Measurements from ENCODE around the gene SPDEF. TPM values are rescaled to one million over a fixed set of nuclear protein-coding genes. Genes with fewer than 3 reads are reported as not detected.

The SPDEF gene
- polyA plus RNA-seq, 6 donors from 2014 or later: not detected

- peak overlapping the region in 4 of 8 donors; percentile 47 to 79 (median 63) for H3K4me3 Mint-ChIP-seq
- ATAC-seq (ENCODE audit: low read depth in 2 of 2): no peak
- H3K9me3 Mint-ChIP-seq: peaks cover 0 to 2% (median 0%) of the 10 kb centered on the region in 7 donors
- no peaks in the 10 kb centered on the region for H3K36me3 Mint-ChIP-seq
- H3K4me1 Mint-ChIP-seq: peaks cover 0 to 7% (median 5%) of the 10 kb centered on the region in 3 donors
- no peaks in the 10 kb centered on the region for H3K27me3 Mint-ChIP-seq
- H3K27ac Mint-ChIP-seq: peak overlapping the region in 2 of 6 donors; percentile 44 to 80
- DNase-seq: no peak
These were observed 23.9 kb downstream of the SPDEF start for GRCh38 chr6:34532230-34532629.

GRCh38 chr6:34531580-34532201, 24.4 kb downstream of the SPDEF start:
- DNase-seq: peak; percentile 71
- Mint-ChIP-seq H3K27ac (peak overlapping the region in 1 of 6 donors; percentile 80), H3K27me3 (no peaks in the 10 kb centered on the region), H3K4me1 (peaks cover 0 to 8% (median 7%) of the 10 kb centered on the region in 3 donors), H3K9me3 (peaks cover 0 to 2% (median 0%) of the 10 kb centered on the region in 7 donors), H3K4me3 (peak overlapping the region in 5 of 8 donors; percentile 3 to 79 (median 54)), H3K36me3 (no peaks in the 10 kb centered on the region)
- peak in 1 of 2 donors; percentile 13 for ATAC-seq (ENCODE audit: low read depth in 2 of 2)

DNA sequence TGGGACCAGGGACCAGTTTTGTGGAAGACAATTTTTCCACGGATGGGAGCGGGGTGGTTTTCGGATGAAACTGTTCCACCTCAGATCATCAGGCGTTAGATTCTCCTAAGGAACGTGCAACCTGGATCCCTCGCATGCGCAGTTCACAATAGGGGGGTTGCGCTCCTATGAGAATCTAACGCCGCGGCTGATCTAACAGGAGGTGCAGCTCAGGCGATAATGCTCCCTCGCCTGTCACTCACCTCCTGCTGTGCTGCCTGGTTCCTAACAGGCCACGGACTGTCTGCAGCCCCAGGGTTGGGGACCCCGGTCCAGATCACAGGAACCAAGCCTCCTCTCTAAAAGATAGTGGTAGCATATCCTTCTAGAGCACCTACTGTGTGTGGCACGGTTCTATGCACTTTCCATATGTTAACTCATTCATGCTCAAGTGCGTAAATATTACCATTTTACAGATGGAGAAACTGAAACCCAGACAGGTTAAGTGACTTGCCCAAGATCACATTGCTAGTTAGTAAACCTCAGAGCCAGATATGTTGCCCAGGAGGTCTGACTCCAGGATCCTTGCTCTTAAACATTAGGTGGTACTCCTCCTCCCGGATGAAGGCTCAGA, 25.3 kb downstream of the SPDEF start:
- peaks cover 0 to 8% (median 7%) of the 10 kb centered on the region in 3 donors for H3K4me1 Mint-ChIP-seq
- no peaks in the 10 kb centered on the region for H3K27me3 Mint-ChIP-seq
- H3K9me3 Mint-ChIP-seq: peaks cover 0 to 2% (median 0%) of the 10 kb centered on the region in 7 donors
- DNase-seq (no peak), ATAC-seq (ENCODE audit: low read depth in 2 of 2) (no peak)
- H3K4me3 Mint-ChIP-seq: peak overlapping the region in 2 of 8 donors; percentile 15 to 72
- no peaks in the 10 kb centered on the region for H3K36me3 Mint-ChIP-seq
- H3K27ac Mint-ChIP-seq: peak overlapping the region in 1 of 6 donors; percentile 70

- no peaks in the 10 kb centered on the region for H3K27me3 Mint-ChIP-seq
- peaks cover 0 to 8% (median 7%) of the 10 kb centered on the region in 3 donors for H3K4me1 Mint-ChIP-seq
- peak overlapping the region in 1 of 6 donors; percentile 47 for H3K27ac Mint-ChIP-seq
- ATAC-seq (ENCODE audit: low read depth in 2 of 2) (no peak), DNase-seq (no peak)
- H3K9me3 Mint-ChIP-seq: peaks cover 0 to 2% (median 0%) of the 10 kb centered on the region in 7 donors
- H3K36me3 Mint-ChIP-seq: no peaks in the 10 kb centered on the region
- peak overlapping the region in 1 of 8 donors; percentile 39 for H3K4me3 Mint-ChIP-seq
These were observed 26.3 kb downstream of the SPDEF start for GRCh38 chr6:34529665-34530327.

- H3K27ac Mint-ChIP-seq: peak overlapping the region in 1 of 6 donors; percentile 91
- peak overlapping the region in 1 of 8 donors; percentile 39 for H3K4me3 Mint-ChIP-seq
- peaks cover 0 to 8% (median 7%) of the 10 kb centered on the region in 3 donors for H3K4me1 Mint-ChIP-seq
- H3K36me3 Mint-ChIP-seq: no peaks in the 10 kb centered on the region
- H3K27me3 Mint-ChIP-seq: no peaks in the 10 kb centered on the region
- ATAC-seq (ENCODE audit: low read depth in 2 of 2) (no peak), DNase-seq (no peak)
- H3K9me3 Mint-ChIP-seq: peaks cover 0 to 2% (median 0%) of the 10 kb centered on the region in 7 donors
These were observed 27.0 kb downstream of the SPDEF start for GRCh38 chr6:34528996-34529664.

DNA sequence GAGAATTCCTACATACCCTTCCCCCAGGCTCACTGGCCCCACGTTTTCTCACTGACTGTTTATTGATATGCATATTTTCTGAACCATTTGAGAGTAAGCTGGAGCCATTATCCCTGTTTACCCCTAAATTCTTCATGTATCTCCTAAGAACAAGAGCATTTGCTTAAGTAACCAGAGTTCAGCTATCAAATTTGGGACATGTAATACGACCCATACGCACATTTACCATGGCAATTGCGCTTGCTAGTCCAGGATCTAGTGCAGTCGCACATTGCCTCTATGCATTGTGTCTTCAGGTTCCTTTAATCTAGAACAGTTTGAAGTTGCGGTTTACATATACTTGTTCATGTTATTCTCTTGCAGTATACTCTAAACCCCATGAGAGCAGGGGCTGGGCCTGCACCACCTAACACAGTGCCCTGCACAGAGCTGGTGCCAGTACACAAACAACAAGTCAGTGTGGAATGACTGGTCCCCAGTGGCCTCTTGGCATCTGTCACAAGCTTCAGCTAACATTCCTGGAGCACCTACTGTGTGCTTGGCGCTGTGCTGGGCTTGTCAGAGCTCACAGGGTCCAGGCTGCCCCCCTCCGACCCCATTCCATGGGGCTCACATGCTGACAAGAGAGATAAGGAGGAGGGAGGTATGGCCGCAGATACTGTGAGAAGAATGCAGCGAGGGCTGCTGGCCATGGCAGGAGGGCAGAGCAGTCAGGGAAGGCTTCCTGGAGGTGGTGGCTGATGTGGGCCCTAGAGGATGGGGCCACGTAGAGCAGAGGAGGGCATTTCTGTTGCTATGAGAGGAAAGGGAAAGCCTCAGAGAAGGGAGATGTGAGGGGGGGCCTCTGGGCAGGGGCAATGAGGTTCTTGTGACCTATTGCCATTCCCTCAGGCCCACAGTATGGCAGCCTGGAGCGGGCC, 28.1 kb downstream of the SPDEF start:
- H3K4me1 Mint-ChIP-seq: peaks cover 0 to 8% (median 7%) of the 10 kb centered on the region in 3 donors
- H3K4me3 Mint-ChIP-seq: peak overlapping the region; percentile 2 to 84 (median 63)
- peak overlapping the region in 5 of 6 donors; percentile 35 to 94 (median 92) for H3K27ac Mint-ChIP-seq
- H3K27me3 Mint-ChIP-seq: no peaks in the 10 kb centered on the region
- no peak for ATAC-seq (ENCODE audit: low read depth in 2 of 2)
- H3K9me3 Mint-ChIP-seq: peaks cover 0 to 2% (median 0%) of the 10 kb centered on the region in 7 donors
- H3K36me3 Mint-ChIP-seq: no peaks in the 10 kb centered on the region
- no peak for DNase-seq

DNA sequence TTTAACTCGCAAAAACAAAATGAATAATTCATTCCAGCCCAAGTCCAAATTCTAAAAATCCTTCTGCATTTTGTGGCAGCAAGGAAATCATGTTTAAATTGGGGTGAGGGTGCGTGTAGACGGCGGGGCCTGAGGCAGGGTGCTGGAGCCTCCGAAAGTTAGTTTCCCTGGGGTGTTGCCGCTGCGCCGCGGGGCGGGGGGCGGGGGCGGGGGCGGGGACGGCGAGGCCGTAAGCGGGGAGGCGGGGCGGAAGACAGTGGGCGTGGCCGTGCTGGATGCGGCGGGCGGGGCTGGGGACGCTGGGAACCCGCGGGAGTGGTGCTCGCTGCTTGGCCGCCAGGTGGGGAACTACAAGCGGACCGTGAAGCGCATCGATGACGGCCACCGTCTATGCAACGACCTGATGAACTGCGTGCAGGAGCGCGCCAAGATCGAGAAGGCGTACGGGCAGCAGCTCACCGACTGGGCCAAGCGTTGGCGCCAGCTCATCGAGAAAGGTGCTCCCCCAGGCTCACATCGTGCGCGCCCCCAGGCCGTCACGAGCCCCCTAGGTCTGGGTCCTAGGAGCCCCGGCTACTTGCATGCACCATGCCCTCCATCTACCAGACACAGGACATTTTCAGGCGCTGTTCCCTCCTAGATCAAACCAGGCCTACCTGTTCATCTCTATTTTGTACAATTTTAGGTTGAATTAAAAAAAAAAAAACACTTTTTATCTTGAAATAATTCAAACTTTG, 29.0 kb downstream of the SPDEF start:
- H3K36me3 Mint-ChIP-seq: no peaks in the 10 kb centered on the region
- H3K27ac Mint-ChIP-seq: peak overlapping the region; percentile 59 to 94 (median 84)
- H3K9me3 Mint-ChIP-seq: peaks cover 0 to 2% (median 0%) of the 10 kb centered on the region in 7 donors
- peak overlapping the region; percentile 7 to 84 (median 70) for H3K4me3 Mint-ChIP-seq
- H3K4me1 Mint-ChIP-seq: peaks cover 0 to 8% (median 7%) of the 10 kb centered on the region in 3 donors
- DNase-seq (peak; percentile 92), ATAC-seq (ENCODE audit: low read depth in 2 of 2) (peak; percentile 96 to 98)
- H3K27me3 Mint-ChIP-seq: no peaks in the 10 kb centered on the region

DNA sequence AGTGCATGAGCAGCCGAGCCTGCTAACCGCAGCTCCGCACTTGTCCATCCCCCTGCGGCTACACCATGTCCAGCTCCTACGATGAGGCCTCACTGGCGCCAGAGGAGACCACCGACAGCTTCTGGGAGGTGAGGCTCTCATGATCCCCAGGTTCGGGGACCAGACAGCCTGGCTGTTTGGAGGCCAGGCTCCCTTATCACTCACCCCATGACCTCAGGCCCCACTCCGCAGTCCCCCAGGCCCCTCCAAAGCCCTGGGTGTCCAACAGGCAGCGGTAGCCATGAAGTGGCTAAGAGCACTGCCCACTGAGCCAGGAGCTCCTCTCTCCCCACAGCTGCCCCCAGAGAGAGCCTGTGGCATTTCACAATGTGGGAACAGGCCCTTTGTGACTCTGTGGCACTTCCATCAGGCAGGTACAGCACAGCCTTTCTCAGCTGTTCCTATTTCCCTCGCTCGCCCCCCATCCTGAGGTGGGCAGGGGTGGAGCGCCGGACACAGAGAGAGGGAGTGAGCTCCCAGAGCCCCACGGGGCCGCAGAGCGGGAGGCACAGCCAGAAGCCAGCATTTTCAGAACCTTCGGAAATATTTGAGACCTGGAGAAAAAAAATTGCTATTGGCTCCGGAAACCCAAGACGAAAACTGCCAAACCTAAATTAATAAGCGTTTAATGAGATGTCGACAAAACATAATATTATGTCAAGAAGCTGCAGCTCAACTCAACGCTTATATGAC, 29.7 kb downstream of the SPDEF start:
- Mint-ChIP-seq H3K27me3 (no peaks in the 10 kb centered on the region), H3K4me3 (peak overlapping the region in 5 of 8 donors; percentile 41 to 68 (median 63)), H3K27ac (peak overlapping the region in 2 of 6 donors; percentile 18 to 27), H3K9me3 (no peaks in the 10 kb centered on the region), H3K4me1 (peaks cover 4 to 15% (median 12%) of the 10 kb centered on the region in 3 donors), H3K36me3 (no peaks in the 10 kb centered on the region)
- no peak for DNase-seq
- ATAC-seq (ENCODE audit: low read depth in 2 of 2): no peak

DNA sequence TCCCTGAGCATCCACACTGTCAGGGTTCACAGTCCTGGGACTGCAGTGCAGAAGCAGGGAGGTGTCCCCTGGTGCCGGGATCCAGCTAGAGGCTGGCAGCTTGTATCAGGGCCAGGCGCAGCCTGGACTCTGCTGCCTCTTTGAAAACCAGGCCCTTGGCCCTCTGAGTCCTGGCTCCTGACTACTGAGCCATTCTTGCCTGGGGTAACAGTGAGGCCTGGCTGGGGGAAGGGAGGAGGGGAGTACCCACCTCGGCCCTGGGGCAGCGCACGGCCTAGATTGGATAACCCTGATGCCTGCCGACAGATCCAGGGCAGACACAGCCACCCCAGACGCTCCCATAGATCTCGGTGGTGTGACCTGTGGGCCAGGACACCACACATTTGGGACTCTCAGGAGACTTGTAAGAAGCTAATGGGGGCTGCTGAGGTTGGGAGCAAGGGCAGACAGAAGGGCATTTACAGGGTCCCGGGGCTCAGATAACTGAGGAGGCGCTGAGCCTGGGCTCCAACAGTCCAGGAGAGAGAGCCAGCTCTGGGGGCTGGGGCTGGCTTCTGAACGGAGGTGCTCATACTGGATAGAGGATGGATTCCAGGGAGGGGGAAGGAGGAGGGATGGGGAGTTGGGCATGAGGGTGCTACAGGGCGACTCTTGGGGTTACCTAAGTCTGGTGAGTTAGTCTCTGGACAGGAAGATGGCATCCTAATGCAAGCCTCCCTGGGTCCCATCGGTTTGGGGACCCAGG, 30.5 kb downstream of the SPDEF start:
- H3K27ac Mint-ChIP-seq: no peak overlapping the region
- no peaks in the 10 kb centered on the region for H3K9me3 Mint-ChIP-seq
- DNase-seq: no peak
- H3K27me3 Mint-ChIP-seq: no peaks in the 10 kb centered on the region
- no peak for ATAC-seq (ENCODE audit: low read depth in 2 of 2)
- peaks cover 10 to 17% (median 12%) of the 10 kb centered on the region in 3 donors for H3K4me1 Mint-ChIP-seq
- no peaks in the 10 kb centered on the region for H3K36me3 Mint-ChIP-seq
- peak overlapping the region in 3 of 8 donors; percentile 9 to 86 (median 34) for H3K4me3 Mint-ChIP-seq

DNA sequence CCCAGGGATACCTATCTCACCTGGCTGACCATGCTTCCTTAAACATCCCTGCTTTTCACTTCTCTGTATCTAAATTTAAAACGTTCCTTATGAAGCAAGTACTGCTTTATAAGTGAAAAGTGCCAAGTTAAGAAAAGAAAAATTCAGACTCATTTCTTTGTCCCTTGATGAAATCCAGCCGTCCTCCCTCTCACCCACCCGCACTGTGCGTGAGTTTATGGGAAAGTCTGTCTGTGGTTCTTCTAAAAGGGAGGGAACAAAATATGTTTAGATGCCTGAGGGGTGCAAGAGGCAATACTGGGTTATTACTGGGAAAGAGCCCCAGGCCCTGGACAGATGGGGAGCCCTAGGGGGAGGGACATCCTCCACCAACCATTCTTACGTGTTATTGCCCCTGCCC, 31.2 kb downstream of the SPDEF start:
- ATAC-seq (ENCODE audit: low read depth in 2 of 2): no peak
- Mint-ChIP-seq H3K27ac (peak overlapping the region in 1 of 6 donors; percentile 88), H3K9me3 (no peaks in the 10 kb centered on the region), H3K4me3 (no peak overlapping the region), H3K4me1 (peaks cover 10 to 17% (median 12%) of the 10 kb centered on the region in 3 donors), H3K27me3 (peaks cover 0 to 6% (median 0%) of the 10 kb centered on the region in 3 donors), H3K36me3 (no peaks in the 10 kb centered on the region)
- no peak for DNase-seq

GRCh38 chr6:34524499-34524898, 31.6 kb downstream of the SPDEF start:
- Mint-ChIP-seq H3K27ac (no peak overlapping the region), H3K4me3 (no peak overlapping the region), H3K27me3 (peaks cover 0 to 9% (median 0%) of the 10 kb centered on the region in 3 donors), H3K4me1 (peaks cover 10 to 17% (median 12%) of the 10 kb centered on the region in 3 donors), H3K9me3 (no peaks in the 10 kb centered on the region), H3K36me3 (no peaks in the 10 kb centered on the region)
- ATAC-seq (ENCODE audit: low read depth in 2 of 2): no peak
- no peak for DNase-seq
